Non-pigmented ciliary epithelial cell (primary cell): Measurements from ENCODE around the gene ALDOB.

ENCODE experiments used
- DNase-seq: peaks from one replicate; pipeline ENCODE4 v3.0.0-alpha.2; 2010; ENCODE audit warnings: low read depth

Gene ALDOB

DNA sequence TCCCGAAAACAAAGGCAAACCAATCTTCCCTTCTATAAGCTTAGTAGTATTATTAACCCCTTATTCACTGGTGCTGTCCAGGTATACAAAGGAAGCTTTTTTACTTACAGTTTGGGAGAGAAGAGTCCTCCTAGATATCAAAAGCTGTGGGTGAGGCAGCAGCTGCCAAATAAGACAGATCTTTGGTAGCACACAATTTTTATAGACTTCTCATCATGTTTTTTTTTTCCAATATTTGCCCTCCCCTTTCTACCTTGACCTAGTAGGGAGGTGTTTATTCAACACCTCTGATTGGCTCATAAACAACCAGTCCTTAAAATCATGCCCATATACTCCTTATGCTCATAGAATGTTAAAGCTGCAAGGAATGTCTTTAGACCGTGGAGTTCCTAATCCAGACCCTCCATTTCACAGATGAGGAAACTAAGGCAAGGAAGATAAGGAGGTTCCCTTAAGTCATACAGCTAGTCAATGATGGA, at the start of gene ALDOB:
Gene ALDOB (minus strand): TSS at position 174 of the 479 bp plus-strand sequence. CDS start 4,887 bp downstream, outside the sequence.
- no peak for DNase-seq

DNA sequence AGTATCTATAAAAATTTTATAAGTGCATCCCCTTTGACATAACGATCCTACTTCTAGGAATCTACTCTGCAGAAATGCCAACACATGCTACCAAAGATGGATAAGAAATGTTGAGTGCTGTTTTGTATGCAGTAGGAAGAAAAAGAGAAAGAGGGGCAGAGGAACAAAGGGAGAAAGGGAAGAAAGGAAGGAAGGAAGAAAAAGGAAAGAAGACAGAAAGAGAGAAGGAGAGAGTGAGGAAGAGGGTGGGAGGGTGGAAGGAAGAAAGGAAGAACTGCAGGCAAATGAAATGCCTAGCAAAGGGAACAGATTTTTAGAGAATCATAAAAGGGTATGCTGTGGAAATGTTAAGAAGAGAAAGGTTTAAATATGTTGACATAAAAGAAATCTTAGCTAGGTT, 48.5 kb upstream of the ALDOB start:
- DNase-seq, result no peak

DNA sequence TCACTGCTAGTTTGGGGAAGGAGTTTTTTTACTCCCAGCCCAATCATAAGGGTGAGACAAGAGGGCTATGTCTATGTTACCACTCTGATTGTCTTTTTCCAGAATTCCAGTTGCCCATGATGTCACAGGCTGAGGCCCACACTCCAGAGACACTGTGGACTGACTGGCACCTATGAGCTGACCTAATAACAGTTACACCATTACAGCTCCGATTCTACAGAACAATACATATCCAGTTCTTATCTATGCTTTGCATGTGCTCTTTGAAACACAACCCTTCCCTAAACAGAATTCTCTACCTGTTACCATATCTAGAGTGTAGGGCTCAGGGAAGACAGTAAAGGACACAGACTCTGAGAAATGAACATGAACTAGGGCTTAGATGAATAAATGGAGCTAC, 45.7 kb upstream of the ALDOB start:
- DNase-seq, result no peak

DNA sequence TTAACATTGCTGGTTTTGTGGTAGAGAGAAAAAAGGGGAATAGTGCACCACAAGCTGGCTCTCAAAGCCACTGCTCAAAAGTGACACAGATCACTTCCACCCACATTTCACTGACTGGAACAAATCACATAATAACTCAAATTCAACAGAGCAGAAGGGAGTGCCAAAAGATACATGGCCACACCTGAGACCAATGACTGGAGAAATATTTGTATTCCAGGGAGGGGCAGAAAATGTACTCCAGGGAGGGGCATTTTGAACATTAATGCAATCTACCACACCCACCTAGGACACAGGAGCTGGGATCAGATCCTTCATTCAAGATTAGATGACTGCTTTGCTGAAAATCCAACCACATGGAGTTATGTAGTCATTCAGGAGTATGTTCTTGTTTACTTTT, 44.8 kb upstream of the ALDOB start:
- no peak for DNase-seq

DNA sequence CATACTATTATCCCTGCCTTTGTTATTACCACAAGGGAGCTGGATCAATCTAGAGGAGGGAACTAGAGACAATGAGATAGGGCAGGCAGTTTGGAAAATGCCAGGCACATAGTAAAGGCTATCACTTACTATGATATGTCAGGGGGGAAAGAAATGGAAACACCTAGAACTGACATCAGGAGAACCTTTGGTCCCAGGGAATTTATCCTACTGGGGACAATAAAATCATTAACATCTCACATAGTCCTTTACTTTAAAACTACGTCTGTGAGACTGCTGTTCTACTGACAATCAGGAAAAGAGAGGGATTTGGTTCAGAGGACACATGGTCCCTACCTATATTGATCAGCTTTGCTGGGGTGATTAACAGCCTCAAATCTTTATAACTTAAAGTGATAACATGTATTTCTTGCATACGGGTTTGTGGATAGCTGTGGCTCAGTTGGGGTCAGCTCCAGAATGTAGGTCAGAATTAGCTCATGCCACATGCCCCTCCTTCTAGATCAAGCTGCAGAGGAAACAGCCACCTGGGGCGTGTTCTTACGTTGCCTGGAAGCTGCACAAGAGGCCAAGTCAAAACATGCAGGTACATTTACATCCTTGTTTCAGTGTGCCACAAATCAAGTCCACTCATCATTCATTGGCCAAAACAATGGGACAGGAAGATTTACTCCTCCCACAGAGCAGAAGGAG, 43.9 kb upstream of the ALDOB start:
- no peak for DNase-seq

DNA sequence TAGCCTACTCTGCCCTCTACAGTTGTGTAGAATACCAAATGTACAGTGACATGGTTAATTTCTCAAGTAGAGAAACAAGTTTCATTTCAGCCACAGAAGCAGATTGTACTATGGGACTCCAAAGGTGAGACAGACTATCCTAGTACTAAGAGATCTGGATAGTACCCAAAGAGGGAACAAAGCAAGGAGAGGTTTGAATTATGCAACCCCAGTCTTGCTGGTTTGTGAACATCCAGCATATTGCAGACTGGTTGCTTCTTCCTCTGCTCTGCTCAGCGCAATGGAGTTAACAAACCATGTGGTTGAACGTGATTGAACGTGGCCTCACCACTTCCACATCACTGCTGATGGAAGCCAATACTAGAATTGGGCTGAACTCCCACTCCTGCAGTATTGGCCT, 43.3 kb upstream of the ALDOB start:
- no peak for DNase-seq

DNA sequence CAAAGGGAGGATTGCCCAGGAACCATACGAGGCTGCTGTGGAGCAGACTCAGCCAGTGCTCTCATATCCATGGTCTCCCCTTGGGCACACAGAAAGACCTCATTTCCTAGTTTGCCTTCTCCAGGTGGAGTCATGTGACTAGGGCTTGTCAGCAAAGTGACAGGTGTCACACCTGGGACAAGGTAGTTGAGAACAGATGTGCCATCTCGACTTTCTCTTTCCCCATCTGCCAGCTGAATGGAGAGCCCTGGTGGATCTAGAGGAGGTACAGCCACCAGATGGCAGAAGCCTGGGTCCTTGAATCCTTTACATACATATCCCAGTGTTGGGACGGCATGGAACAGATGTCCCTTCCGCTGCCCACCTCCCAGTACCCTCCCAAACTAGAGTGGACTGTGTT, 42.9 kb upstream of the ALDOB start:
- DNase-seq, result no peak

DNA sequence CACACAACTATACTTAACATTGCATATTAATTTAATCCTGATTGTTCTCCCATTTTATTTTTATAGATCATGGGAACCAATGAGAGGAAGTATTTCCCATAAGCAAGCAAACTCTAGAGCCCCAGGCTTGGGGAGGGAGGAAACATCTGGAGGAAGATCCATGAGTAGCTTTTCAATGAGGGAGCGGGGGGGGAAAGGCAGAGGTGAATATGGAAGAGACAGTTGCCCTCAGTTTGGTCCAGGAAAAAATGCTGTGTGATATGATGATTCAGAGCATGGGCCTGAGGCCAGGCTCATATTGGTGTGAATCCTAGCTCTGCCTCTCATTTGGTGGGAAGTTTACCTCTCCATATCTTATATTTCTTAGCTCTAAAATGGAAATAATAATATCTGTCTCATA, 42.2 kb upstream of the ALDOB start:
- DNase-seq, result no peak

DNA sequence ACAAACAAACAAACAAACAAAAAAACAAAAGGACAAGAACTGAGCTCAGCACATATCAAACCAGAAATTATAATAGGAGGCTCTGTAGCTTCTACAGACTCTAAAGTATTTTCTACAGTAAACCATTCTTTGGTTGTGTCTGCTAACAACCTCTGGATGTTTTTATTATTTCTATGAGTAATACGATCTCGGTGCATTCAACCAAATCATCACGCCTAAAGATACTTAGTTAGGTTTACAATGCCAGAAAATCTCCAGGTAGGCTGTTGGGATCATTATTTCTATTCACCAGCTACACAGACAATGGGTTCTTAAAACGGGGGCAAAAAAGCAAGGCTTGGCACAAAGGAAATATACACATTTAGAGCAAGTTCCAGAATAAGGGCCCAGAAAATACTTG, 41.6 kb upstream of the ALDOB start:
- DNase-seq, result no peak

DNA sequence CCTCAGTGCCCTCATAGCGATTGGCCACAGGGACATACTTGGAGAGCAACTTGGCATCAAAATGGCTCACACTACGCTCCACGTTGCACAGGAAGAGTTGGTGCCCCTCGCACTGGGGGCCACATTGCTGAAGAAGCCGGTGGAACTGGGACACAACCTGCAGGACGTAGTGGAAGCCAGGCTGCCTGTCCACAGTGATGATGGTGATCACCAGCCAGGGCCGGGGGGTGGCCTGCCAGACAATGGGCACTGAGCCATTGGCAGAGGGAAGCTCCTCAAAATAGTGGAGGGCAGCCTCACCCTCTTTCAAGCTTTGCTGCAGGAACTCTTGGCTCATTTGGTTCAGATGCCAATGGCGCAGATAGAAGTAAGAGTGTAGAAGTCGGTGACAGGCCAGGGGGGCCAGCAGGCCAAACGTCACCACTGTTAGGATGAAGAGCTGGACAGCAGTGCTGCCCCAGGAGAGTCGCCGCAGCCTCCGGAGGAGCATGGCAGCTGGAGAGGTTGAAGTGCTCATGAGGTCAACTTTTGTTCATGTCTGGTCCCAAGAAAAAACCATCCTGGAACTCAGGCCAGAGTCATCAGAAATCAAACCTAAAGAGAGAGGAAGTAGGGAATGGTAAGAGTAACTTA, 41.1 kb upstream of the ALDOB start:
- DNase-seq, result no peak

DNA sequence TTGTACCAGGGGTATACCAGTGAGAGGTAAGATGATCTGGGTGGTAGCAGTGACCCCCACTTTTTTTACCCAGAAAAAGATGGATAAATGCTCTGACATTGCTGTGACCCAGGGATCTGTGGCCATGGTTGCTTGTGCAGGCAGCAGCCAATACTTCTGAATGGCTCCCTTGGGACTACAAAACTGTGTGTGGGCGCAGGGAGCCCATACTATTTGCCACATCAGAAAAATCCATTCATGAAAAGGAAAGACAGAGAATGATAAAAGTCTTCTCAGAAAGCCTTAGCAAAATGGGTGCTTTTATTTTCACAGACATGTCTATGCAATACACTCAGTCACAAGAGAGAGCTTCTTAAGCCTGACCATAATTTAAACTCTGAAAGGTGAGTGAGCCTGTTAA, 37.3 kb upstream of the ALDOB start:
- no peak for DNase-seq

DNA sequence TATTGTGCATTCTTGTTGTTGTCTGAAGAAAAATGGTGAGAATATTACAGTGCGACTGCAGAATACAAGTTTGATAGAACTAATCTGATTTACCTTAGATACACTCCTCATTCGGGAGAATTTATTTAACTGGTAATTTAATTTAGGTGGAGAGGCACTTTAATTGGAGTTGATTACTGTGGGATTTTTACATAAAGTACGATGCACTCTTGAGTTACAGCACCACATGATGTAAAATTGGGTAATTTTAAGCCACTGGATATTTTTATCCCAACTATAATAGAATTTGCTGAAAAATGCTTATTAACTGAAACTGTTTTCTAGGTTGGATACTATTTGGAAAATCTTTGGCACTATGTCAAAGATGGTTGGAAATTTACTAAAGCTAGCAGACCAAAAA, 35.4 kb upstream of the ALDOB start:
- no peak for DNase-seq

DNA sequence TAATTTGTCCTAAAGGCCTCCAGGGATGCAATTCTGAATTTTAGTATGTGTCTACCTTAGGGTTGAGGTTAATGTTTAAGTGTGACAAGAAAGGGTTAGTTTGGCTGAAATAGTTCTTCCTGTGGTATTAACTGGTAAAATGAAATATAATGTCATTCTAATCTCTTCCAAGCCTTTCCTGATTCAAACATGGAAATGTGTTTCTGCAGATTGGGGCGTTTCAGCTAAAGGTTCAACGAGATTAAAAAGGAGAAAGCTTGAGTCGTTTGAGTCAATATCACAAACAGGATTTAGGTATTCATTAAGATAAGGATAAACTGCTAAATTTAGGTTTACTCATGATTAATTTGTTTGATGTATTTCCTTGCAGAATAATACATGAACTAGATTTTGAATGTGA, 34.4 kb upstream of the ALDOB start:
- DNase-seq, result no peak

DNA sequence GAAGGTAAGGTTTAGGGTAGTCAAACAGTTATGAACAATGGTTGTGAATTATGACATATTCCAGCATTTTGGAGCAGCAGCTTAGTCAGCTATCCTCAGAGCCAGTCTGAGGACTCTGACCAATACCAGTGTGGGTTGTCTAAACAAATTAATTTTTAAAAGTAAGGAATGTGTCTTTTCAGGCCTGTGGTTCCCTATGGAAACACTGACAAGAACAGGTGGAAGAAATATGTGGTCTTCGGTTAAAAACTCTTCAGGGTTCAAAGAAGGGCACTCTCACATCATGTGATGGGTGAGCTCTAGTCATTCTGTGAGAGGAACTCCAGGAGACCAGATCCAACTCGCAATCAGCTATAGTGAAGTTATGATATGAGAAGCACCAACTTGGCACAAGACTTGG, 33.5 kb upstream of the ALDOB start:
- DNase-seq, result no peak

DNA sequence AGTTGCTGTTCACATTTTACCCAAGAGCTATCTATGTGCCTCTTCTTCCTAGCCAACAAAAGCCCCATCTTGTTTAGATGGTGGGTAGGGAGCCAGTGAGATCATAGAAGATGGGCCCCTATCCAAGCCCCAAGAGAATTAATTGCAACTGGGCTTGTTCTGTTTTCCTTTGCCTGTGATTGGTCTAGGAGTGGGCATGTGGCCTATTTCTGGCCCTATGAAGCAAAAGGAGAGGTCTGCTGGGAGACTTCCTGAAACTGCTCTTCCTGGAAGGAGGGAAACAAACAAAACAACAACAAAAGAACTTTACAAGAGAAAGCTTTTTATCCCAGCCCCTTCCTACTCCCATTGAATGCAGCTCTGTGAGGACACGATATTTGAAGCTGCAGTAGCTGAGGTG, 32.5 kb upstream of the ALDOB start:
- DNase-seq, result no peak

DNA sequence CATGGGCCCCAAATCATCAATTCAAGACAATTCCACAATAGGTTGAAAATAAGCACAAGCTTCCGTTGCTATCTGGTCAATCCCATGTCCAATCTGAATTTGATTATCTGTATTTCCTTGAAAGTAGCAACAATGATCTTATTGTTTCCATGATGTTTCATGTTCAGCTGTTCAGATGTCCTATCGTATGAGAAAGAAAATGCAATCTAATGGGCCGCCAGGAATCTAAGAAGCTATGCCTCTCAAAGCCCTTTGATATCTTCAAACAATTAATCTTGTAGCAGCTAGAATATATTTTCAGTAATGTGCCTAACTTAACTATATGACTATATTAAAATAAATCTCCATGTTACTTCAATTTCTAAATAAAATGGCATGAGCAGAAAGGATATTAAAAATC, 32.1 kb upstream of the ALDOB start:
- DNase-seq, result no peak

DNA sequence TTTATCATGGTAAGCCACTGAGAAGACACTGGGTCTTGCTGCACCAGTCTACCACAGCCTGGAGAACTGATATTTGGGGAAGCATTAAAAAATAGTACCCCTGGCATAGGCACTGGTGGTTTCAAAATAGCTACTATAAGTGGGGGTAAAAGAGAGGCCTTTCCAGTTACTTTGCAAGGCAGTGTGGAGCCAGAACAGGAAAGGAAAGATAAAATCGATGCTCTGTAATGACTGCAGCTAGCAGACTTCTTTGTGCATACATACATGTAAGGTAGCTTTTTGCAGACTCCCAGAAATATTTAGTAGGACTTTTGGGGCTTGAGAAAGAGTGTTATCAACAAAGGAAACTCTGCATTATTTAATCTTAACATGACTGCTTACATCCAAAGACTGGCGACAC, 31.3 kb upstream of the ALDOB start:
- DNase-seq, result no peak

DNA sequence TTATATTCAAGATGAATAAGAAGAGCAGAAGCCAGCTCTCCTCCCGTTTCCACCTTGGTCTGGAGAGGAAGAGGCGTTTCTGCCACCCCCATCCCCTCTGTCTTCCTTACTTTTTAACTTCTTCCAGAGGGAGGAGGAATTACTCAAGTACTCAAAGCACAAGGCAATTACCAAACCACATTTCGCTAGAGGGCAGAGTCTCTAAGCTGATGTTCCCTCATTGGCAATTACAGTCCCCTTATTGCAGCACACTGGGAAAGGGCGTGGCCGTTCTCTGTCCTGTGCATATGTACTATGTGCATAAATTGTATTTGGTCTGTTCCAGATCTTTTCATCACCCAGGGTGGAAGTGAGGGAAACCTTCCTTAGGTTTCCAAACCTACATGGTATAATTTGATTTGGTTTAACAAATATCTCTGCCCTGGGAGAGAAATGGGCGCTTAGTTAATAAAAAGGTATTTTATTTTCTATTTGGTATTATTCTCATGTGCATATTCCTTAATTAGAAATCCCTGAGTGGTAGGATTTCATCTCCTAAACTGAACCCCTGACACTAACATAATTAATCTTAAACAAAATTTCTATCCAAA, 29.8 kb upstream of the ALDOB start:
- DNase-seq, result no peak

DNA sequence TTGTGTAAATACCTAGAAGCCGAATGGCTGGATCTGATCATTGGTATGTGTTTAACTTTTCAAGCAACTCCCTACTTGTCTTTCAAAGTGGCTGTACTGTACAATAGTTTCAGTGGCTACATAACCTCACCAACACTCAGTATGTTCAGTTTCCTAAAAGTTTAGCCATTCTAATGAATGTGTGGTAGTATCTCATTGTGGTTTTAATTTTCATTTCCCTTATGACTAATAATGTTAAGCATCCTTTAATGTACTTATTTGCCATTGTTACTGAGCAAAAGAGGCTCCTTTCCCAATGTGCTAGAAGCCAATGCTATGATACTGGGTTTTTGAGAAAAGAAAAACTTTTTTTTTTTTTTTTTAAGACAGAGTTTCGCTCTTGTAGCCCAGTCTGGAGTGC, 27.8 kb upstream of the ALDOB start:
- no peak for DNase-seq

DNA sequence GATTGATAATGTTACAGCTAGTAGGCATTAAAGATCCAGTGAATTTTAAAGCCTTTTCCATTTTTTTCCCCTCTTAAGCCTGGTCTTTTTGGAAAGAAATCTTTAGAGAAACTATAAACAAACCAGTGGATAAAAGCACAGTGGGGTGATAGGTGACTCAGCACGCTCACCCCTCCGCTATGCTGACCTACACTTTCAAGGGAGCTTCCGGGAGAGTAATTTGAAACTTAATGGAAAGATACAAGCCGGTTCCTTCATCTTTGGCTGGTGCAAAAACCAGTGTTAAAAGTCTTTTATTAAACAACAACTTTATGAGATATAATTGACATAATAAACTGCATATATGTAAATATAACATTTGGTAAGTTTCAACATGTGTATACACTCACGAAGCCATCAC, 27.0 kb upstream of the ALDOB start:
- no peak for DNase-seq

DNA sequence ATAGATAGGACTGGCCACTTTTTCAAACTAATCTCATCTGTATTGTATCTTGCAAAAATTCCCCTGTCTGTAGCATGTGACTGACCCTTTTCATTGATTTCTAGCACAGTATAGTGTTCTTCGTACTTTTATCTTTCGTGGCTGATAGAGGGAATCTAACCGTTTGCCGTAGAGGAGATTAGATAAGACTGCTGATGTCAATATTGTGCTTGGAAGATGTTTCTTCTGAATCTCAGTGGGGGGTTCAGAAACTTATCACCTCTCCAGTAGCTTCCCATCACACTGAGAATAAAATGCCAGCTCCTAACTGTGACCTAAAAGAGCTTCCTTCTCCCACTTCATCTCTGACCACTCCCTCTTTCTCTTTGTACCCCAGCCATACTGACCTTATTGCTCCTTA, 25.4 kb upstream of the ALDOB start:
- DNase-seq, result no peak

DNA sequence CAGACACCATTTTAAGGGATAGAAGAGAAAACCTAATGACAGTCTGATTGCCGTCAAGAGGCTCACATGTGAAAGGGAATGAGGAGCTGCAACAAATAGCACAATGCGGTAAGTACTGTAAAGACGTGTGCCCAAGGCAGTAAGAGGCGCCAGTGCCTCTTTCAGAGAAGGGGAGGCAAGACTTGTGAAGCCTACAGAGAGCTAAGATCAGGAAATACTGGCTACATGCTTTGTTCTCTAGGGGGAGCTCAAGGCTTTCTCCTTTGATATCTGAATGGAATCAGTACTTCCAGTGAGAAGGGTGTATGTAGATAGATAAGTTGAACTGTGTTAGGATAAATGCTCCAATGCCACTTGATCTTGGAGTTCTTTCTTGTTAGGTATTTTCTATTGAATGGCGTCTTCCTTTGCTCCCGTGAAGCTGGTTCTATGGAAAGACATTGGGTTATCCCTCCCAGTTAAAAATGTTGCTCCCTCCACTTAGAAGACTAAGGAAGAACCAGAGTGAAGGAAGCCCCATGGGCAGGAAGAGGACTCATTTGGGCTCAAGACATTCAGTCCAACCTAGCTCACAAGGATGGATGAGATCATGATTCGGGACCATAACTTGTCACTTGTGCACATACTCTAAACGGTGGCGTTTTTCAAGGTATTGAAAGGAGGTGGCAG, 23.5 kb upstream of the ALDOB start:
- DNase-seq, result no peak

DNA sequence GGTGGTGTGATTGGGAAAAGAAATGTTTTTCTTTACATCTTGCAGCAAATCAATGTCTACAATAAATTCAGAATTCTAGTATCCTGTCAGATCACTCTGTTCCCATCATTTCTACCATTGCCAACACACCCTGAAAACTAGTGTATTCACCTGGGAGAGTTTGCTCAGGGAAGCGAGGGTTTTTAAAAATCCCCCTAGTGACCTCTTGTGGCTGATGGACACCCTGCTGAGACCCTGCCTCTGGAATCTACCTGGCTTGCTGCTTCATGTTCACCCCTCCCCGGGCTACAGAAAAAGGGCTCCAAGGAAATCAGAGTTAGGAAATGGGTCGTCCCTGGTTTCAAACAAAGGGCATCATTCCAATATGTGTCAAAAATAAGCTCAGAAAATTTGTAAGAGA, 21.4 kb upstream of the ALDOB start:
- no peak for DNase-seq
